ENCODE measurements around the gene CFAP46.
"Not testable (repeated sequence)": the region's sequence is repeated elsewhere in the genome, so short reads cannot be mapped to it uniquely, and the experiment has no call there.

CFAP46 gene

GRCh38 chr10:132979491-132980425, 37.4 kb upstream of the CFAP46 start:
- no peak for DNase-seq (ENCODE audit: low read depth)

DNA sequence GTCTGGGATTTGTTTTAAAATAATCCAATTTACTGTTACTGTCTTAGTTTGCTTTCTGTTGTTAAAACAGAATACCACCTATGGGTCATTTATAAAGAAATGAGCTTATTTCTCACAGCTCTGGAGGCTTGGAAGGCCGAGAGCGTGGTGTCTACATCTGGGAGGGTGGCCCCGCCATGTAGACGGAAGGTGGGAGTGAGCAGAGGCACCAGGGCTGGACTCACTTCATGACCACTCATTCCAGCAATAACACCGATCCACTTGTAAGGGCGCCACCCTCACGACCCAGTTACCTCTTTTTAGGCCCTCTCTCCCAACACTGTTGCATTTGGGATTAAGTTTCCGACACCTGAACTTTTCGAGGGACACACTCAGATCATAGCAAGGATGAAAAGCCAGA, 36.2 kb upstream of the CFAP46 start:
- no peak for DNase-seq (ENCODE audit: low read depth)

GRCh38 chr10:132977807-132978206, 35.4 kb upstream of the CFAP46 start:
- DNase-seq (ENCODE audit: low read depth): no peak

GRCh38 chr10:132977076-132977475, 34.7 kb upstream of the CFAP46 start:
- DNase-seq (ENCODE audit: low read depth): no peak

DNA sequence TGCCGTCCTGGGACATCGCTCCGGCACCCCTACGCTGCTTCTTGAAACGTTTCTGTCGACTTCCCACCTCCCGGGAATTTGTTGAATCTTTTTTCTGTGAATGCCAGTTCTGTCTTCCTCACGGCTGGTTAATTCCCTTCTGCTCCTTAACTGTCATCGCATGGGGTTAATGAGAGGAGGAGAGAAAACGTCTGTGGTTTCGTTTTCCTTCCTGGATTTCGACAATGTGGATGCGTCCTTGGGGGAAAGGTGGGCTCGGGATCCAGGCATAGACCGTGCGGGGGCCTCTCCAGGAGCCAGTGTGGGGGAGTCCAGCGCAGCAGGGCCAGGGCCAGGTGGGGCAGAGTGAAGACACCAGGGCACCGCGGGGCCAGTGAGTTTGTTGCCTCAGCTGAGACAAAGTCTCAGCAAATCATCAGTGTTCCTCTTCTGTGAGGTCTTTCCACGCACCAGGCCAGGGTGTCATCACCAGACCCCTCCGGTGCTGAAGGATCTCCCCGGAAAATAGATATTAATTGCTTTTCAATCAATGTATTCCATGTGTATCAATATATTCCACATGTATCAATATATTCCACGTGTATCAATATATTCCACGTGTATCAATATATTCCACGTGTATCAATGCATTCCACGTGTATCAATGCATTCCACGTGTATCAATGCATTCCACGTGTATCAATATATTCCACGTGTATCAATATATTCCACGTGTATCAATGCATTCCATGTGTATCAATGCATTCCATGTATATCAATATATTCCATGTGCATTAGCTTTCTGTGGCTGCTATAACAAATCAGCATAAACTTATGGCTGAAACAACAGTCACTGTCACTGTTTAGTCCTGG, 33.7 kb upstream of the CFAP46 start:
- DNase-seq (ENCODE audit: low read depth): no peak

DNA sequence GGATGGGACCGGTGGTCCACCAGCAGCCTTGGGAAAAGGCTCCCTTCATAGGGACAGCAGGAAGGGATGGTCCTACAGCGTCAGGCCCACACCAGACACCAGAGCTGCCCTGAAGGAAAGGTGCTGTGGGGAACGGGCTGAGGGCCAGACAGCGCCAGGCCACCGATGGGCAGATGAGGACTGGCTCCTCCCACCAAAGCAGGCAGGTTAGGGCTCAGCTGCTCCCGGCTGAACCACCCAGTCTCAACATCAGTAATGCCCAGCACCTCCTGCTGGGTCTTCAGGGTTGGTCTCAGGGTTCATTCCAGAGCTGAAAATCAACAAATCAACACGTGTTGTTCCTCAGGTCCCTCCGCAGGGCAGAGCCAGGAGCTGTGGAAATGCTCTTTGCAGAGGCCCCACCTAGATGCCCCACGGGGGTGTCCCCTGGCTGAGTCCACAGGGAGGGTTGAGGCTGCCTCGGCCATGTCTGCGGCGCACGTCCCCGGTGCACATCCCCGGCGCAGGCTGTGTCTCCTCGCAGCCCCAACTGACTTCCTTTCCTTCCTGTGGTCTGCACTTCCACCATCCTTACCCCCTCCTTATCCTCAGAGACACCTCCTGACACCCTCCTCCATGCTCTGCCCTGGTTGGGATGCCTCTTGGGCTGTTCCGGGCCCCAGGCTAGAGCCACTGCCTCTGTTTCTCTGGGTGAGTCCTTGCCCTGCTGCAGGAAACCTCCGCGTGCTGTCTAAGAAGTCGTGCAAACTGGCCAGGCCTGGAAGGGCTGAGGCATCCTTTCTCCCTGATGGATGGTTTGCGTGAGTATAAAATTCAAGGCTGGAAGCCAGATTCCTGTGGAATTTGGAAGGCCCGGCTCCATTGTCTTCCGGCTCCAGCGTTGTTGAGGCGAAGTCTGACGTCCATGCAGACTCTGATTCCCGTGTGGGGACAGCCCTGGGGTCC, 32.8 kb upstream of the CFAP46 start:
- DNase-seq (ENCODE audit: low read depth): no peak

DNA sequence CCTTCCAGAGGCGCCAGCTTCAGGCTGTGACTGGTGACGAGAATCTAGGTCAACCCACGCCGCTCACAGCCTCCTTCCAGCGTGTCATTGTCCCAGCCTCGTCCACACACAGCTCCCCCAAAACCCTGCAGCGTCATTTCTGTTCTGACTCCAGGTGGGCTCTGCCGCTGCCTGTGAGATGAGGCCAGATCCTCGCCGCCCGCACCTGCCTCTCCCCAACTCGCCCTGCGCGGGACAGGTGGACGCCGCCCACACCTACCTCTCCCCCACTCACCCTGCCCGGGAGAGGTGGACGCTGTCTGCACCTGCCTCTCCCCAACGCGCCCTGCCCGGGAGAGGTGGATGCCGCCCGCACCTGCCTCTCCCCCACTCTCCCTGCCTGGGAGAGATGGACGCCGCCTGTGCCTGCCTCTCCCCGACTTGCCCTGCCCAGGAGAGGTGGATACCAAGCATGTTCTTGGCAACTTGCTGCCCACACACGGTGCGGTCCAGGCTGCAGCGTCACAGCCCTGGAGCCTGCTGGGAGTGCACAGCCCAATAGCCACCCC, 32.0 kb upstream of the CFAP46 start:
- DNase-seq (ENCODE audit: low read depth): no peak

- DNase-seq (ENCODE audit: low read depth): no peak
Measured at GRCh38 chr10:132973903-132974241, 31.5 kb upstream of the CFAP46 start.

- no peak for DNase-seq (ENCODE audit: low read depth)
Measured at GRCh38 chr10:132972986-132973902, 30.9 kb upstream of the CFAP46 start.

DNA sequence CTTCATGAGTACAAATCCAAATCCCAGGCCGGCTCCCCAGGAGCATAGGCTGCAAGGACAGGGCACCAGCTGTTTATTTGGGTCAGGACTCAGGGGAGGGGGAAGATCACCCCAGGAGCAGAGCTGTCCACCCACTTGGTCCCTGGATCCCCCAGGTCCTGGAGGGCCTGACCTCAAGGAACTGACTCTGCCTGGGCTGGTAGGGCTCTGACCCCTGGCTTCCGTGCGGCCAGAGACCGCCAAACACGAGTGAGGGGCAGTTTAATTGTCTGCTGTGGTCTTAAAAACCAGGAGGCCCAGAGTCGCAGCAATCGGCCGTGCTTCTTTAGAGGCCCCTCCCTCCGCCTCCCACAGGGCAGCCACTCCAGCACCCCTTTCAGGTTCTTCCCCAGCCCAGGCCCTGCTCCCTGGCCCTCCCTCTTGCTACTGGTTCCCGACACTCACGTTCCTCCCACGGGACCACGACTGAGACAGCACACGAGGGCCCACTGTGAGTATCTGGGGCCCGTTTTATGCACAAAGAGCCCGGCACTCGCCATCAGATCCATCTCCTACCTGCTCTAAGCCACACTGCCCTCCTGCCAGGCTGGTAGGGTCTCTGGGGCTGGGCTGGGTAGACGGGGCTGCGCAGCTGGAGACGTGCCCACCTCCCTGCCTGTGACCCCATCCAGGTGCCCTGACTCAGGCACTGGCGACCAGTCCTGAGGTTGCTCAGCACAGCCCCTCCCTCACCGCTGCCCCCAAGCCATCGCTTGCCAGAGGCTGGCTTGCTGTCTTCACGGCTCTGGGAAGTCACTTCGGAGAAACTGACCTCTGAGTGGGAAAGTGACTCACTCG, 30.0 kb upstream of the CFAP46 start:
- no peak for DNase-seq (ENCODE audit: low read depth)

GRCh38 chr10:132971448-132972148, 29.2 kb upstream of the CFAP46 start:
- DNase-seq (ENCODE audit: low read depth): no peak

DNA sequence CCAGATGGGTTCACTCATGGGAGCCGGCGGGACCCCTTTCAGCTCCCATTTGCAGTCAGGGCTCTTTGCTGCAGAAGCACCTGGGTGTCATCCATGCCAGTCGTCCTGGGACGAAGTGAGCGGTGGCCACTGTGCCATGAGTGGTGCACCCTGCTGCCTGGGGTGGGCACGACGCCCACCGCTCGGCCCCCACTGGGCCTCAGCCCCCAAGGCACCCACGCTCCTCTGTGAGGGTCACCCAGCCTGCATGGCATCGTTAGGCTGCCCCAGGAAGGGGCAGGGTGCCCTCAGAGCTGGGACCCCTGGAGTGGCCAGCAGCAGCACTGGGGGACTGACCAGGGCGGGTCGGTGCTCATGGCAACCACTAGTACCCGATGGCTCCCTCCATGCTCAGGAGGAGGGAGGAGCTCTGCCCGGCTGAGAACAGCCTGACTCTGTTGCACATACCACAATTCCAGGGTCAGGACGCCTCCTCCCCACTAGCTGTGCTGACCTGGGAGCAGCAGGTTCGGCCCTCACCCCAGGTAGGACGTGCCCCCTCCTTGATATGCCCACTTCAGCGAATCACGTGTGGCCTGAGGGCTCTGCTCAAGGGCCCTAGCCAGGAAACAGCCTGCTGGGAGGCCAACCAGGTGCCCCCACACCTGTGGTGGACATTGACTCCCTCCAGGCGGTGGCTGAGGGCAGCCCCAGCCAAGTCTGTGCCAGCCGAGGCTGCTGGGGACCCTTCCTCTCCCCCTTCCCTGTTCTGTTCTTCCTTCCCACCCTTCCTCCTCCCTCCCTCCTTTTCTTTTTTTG, 28.5 kb upstream of the CFAP46 start:
- no peak for DNase-seq (ENCODE audit: low read depth)

GRCh38 chr10:132967540-132967939, 25.2 kb upstream of the CFAP46 start:
- no peak for DNase-seq (ENCODE audit: low read depth)

DNA sequence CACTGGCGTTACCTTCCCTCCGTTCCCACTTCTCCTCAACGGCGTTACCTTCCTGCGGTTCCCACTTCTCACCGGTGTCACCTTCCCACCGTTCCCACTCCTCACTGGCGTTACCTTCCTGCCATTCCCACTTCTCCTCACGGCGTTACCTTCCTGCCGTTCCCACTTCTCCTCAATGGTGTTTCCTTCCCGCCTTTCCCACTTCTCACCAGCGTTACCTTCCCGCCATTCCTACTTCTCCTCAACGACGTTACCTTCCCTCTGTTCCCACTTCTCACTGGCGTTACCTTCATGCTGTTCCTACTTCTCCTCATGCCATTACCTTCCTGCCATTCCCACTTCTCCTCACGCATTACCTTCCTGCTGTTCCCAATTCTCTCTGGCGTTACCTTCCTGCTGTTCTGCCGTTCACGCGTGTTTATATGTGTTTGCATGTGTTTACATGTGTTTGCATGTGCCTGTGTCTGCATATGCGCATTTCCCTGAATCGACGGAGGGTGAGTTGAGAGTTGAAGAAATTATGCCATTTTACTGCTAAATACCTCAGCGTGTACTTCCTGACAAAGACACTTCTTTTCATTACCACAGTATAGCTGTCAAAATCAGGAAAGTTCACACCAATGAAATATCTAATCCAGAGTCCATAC, 23.2 kb upstream of the CFAP46 start:
- DNase-seq (ENCODE audit: low read depth): no peak

DNA sequence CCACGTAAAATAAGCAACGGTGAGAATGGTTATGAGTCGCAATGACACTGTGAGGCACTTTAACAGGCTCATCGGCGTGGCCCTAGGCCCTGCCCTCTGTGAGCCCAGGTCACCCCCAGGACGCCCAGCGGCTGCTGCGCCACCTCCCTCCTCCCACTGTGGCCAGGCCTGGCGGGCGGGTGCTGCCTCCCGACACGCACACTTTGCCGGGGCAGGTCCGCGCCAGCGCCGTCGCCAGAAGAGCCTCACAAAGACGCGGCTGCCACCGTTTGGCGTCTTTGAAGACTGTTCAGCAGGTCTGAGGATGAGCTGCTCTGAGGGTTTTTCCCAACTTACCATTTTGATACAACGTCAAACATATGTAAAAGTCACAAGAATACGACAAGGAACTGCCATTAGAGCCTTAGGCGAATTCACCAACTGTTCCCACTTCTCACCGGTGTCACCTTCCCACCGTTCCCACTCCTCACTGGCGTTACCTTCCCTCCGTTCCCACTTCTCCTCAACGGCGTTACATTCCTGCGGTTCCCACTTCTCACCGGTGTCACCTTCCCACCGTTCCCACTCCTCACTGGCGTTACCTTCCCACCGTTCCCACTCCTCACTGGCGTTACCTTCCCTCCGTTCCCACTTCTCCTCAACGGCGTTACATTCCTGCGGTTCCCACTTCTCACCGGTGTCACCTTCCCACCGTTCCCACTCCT, 22.5 kb upstream of the CFAP46 start:
- not testable (repeated sequence) for DNase-seq (ENCODE audit: low read depth)

GRCh38 chr10:132964231-132964630, 21.9 kb upstream of the CFAP46 start:
- no peak for DNase-seq (ENCODE audit: low read depth)

DNA sequence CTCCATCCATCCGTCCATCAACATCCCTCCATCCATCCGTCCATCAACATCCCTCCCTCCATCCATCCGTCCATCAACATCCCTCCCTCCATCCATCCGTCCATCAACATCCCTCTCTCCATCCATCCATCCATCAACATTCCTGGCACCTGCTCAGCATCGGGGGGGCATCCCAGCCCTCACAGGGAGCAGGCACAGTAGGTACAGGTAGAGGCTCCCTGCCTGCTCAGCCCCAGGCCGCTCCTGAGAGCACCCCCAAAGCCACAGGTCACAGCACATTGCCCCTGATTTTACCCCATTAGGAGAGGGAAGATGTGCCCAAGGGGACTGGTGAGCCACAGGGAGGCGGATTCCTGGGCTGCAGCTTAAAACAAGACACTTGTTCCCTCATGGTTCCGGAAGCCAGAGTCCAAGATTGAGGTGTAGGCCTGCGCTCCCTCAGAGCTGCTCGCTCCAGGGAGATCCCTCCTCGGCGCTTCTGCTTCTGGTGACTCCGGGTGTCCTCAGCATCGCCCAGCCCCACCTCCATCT, 21.1 kb upstream of the CFAP46 start:
- DNase-seq (ENCODE audit: low read depth): no peak

Measured in fibroblast of the conjunctiva (primary cell).